GM19324 (cell line): ENCODE measurements around the gene POLA2.

Experiments used
- ATAC-seq: cut with Tn5 transposase; IDR thresholded peaks from one replicate; pipeline ENCODE4 v1.9.1; 2021; ENCODE audit warnings: mild to moderate bottlenecking, moderate library complexity; ENCODE audit not compliant: unreplicated experiment, low FRiP score

Gene POLA2

DNA sequence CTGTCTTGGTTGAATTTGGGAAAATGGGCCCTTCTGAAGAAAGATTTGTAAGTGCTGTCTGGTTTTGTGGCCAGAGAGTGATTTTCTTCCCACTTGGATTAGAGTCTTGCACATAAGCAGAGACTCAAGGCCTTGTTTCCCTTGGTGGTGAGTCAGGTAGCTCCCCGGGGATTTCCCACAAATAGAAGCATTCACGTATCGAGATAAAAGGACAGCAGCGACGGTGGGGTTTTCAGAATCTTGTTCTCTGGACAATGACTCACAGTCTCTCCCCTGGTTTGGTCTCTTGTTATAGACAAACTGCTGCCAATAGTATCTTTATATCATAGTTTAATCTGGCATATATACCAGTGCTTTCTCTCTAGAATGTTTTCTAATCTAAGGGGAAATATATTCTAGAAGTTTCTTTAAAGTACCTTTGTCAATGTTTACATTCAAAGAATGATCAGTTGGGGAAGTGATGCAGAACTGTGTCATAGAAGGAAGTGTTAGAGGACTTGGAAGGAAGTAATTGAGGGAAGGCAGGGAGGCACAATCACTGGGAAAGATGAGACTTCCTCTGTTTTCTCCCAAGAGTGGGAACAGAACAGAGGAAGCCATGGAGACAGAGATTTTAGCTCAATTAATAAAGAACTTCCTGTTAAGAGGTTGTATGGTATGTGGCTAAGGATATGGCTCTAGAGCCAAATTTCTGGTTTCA lies 18.1 kb downstream of the POLA2 start:
- ATAC-seq, result no peak

DNA sequence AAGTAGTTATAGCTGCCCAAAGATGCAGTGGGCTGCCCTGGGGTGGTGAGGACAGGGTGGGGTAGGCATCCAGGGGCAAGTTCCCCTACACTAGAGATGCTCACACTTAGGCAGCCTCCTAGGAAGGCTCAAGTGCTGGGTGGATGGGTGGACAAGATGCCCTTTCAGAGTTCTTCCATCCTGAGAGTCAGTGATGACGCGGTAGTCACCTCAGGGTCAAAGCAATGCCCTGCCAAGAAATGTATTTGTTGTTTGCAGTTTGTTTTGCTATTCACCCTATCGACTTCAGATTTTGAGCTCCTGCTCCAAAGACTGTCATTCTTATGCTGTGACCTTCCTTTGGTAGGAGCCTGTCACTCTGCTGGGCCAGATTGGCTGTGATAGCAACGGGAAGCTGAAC lies 18.9 kb downstream of the POLA2 start:
- no peak for ATAC-seq

DNA sequence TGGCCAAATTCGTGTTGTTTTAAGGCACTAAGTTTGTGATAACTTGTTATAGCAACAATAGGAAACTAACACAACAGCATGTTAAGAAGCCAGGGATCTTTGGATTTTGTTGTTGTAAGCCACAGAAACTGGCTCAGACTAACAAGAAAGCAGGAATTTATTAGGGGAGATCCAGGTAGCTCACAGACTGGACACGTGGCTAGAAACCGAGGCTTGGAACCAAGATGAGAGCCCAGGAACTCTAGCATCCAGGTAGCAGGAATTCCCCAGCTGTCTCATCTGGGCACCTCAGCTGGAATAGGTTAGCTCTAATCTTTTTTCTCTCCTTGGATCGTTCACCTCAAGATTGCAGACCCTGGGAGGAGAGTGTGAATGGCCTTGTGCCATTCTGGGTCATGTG lies 24.9 kb downstream of the POLA2 start:
- ATAC-seq, result no peak

DNA sequence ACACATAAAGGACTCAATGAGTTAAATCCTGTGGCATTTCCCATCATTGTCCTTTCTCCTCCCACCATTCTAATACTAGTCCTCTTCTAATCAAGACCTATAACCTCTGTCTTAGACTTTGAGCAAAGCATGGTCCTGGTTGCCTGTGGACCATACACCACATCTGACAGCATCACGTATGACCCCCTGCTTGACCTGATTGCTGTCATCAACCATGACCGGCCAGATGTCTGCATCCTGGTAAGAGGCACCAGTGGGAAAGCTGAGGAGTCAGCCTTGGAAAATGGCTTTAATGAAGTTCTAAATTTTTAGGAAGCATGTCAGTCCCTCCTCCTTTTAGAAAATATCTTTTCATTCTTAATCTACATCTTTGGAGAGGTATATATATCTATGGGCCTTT lies 25.8 kb downstream of the POLA2 start:
- no peak for ATAC-seq

DNA sequence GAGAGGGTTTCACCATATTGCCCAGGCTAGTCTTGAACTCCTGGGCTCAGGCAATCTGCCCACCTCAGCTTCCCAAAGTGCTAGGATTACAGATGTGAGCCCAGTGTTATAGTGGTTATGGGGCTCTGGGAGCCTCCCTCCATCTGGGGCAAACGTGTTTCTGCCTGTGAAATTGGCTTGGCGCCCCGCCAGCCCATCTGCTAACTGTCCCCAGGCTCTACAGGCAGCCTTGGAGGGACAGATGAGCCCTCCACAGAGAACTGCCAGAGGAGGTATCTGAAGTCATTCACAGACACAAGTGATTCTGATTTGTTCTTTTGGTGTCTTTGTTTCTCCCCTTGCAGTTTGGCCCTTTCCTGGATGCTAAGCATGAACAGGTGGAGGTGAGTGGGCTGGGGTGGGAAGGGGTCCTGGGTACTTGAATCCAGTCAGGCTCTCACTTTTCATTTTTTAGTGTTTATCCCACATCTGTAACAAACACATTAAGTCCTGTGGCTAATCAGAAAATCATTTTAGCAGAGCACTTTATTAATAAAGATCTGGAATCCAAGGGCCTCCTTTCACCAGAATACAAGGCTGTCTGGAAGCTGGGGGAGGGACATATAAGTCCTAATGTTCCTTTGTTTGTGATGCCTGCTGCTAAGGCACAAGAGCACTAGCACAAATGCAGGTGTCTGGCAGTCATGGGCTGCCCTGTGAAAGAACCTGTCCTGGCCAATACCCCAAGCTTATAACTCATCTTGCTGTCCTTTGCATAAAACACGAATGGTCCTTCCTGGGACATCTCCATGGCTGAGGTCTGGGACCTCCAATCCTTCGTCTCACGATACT lies 27.2 kb downstream of the POLA2 start:
- no peak for ATAC-seq

DNA sequence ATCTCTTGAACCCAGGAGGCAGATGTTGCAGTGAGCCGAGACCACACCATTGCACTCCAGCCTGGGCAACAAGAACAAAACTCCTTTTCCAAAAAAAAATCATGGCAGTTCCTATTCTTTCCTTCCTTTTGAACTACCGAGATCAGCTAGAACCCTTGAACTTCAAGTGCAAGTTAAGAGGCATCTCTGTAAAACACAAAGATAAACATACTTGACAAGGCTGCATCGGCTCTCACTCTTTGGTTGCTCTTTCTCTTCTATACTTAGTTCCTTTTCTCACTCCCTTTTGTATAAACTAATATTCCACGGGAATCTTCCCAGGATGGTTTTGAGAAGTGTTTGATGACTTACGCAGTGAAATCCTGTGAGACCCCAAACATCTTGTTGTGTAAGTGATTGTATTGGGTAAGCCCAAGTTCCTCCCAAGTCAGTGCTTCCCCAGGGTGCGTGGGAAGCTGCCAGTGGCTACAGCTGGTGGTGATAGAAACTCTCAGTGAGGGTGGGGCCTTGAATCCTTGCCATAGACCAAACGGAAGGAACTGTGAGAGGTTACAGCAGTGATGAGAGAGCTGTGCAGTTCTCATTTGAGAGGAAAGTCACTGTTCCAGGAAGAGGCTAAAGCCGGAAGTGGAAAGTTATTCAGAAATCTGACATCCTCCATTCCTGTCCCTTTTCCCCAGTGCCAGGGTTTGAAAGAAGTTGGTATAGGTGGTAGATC lies 28.8 kb downstream of the POLA2 start:
- ATAC-seq, result no peak

DNA sequence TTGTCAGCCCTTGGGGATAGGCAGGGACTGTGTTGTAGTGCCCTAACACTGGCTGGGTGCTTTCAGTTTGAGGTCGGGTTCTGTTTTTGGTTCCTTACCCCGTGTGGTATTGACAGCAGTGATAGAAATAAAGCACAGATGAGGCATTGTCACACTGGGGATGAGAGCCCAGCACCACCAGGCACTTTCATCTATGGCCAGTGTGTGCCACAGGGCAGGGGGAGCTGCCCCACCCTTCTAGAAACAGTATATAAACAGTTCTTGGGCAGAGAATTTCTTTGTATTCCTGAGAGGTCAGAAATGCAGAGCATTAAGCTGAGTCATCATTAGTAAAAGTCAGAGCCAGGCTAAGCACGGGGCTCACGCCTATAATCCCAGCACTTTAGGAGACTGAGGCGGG lies 29.9 kb downstream of the POLA2 start:
- no peak for ATAC-seq

DNA sequence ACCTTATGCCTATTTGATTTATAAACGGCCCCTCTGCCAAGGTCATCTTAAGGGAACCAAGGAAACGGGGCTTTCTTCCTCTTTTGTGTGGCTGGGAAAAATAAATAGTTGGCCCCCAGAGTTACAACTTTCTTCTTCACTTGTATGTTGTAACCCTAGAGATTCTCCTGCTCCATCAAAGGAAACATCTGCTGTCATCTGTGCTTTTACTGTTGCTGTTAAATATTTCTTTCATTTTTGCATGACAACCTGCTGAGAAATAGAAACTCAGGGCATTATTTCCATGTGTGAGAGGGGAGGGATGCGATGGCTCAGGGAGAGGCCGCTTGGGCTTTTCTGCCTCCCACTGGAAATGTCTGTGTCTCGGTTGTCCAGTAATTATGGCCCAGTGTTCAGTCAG lies 31.1 kb downstream of the POLA2 start:
- ATAC-seq, result no peak

DNA sequence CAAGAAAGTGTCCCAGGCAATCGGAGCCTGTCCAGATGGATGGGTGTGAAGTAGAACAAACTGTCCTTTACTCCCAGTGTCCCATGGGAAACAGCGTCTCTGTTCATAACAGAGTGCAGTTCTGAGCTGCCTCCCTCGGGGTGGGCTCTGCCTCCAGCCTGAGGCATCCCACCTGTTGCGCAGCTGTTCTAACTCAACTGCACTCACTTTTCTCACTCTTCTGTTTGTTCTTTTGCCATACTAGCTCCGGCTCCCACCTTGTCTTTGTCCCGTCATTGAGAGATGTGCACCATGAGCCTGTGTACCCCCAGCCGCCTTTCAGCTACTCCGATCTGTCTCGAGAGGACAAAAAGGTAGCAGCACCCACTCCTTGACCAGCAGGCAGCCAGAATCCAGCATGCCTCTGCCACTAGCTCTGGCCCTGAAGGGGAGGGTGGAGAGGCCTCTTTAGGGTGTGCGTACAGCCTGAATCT lies 32.2 kb downstream of the POLA2 start:
- no peak for ATAC-seq

DNA sequence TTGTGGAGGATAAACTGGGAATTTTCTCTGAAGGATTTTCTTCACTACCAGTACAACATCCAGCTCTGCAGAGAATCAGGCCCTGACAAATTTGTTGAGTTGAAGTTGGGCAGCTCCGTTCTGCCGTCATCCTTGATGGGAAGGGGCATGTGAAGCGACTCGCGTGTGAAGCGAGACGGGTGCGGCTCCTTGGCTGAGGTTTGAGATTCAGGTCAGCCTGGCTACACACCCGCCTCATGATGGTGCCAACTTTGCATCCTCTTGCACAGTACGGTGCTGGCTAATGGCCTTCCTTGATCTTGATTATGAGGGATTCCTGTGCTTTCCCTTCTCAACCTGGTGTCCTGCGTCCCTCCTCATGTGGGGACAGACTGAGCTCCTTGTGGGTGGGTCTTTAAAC lies 33.2 kb downstream of the POLA2 start:
- ATAC-seq, result no peak

DNA sequence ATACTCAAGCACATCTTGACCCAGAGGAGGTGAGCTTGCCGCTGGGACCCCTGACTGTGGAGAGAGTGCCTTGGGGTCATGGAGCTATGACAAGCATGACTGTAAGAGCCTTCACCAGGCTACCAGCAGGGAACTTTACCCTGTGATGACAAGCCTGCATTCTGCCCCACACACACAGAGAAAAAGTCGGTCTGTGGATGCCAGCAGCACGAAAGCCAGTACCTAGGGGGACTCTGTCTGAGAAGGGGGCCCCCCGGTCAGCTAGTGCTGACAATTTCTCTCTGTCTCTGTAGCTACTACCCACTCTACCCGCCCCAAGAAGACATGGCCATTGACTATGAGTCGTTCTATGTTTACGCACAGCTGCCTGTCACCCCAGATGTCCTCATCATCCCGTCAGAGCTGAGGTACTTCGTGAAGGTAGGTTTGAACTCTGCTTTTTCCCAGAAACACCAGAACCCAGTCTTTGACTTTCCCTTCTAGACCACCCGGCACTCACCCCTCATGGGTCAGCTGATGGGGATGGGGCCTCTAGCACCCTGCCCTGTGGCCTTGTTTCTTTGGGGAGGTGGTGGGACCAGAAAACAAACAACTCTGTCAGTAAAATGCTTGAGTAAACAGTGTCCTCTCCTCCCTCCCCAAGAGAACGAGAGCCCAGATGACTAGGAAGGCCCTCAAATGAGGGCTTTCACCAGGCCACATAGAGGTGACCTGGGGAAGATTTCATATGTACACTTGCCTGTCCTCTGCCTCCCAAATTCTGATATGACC lies 34.0 kb downstream of the POLA2 start:
- ATAC-seq, result no peak

DNA sequence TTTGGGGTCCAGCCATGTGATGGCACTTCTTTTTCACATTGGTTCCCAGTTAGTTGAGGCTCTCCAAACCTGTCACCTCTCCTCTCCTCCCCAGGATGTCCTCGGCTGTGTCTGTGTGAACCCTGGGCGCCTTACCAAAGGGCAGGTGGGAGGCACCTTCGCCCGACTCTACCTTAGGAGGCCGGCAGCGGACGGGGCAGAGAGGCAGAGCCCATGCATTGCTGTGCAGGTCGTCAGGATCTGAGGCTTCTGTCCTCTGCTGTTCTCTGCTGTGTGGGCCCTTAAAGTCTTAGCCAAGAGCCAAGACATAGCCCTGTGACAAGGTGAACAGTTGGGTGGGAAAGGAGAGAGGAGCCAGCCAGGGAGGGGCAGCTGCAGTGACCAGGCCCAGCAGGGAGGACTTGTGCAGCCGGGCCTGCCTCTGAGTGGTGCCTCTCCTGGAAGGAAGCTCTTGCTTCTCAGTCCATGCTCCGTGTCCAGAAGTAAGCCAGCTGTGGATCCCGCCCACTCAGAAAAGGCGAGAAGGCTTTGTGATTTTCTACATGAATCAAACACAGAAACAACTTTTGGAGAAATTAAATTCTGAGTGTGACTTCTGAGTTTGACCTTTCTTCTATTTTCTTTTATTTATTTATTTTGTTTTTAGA lies 35.4 kb downstream of the POLA2 start:
- ATAC-seq, result no peak

DNA sequence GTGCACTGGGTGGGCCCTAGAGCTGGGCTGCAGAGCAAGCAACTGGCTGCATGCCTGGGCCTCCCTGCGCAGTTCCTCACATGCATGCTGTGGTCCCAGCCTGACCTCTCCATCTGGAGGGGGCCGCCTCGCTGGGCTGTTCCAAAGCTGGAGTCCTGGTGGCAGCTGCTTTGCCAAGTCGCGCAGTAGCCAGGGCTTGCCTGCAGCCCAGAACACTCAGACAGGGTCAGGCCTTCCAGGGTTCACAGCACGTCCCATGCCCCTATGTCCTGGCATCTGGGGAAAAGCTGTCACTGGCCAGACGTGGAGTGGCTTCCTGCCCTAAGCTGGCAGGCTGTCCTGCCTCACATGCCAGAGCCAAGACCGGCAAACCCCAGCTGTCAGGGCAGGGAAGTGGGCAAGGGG lies 36.4 kb downstream of the POLA2 start:
- no peak for ATAC-seq

DNA sequence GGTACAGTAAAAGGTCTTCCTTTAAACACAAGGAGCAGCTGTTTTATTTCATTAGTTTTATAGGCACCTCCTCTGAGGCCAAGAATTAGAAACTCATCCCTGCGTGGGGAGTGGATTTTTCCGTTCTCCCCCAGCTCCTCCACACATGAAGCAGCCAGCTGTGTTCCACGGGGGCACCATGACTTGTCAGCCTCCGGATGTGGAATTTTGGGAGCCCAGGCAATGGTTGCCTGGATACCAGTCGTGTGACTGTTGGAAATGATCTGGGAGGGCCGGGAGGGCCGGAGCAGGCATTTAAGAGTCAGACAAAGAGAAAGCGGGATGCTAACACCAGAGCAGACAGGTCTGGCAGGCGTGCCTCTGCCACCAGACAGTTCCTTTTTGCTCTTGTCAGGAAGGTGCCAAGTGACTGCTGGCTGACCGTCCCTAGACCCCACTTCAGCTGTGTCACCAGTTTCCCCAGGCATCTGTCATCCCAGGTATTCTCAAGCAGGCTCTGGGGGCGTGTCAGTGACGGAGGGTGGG lies 37.0 kb downstream of the POLA2 start:
- ATAC-seq, result no peak

DNA sequence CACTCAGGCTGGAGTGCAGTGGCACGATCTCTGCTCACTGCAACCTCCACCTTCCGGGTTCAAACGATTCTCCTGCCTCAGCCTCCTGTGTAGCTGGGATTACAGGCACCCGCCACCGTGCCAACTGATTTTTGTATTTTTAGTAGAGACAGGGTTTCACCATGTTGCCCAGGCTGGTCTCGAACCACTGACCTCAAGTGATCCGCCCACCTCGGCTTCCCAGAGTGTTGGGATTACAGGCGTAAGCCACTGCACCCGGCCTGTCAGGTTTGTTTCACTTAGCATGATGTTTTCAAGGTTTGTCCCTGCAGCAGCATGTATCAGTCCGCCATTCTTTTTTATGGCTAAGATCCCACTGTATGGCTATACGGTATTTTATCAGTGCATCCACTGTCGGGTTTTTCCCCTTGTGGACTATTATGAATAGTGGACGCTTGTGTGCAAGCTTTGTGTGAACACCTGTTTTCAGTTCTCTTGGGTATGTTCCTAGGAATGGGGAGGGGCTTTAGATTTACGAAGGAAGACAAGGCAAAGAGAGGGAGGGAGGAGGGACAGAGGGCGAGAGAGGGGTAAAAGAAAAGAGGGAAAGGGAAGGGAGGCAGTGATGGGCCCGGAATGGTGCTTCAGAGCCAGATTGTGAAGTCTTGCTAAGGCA lies 39.0 kb downstream of the POLA2 start:
- no peak for ATAC-seq

DNA sequence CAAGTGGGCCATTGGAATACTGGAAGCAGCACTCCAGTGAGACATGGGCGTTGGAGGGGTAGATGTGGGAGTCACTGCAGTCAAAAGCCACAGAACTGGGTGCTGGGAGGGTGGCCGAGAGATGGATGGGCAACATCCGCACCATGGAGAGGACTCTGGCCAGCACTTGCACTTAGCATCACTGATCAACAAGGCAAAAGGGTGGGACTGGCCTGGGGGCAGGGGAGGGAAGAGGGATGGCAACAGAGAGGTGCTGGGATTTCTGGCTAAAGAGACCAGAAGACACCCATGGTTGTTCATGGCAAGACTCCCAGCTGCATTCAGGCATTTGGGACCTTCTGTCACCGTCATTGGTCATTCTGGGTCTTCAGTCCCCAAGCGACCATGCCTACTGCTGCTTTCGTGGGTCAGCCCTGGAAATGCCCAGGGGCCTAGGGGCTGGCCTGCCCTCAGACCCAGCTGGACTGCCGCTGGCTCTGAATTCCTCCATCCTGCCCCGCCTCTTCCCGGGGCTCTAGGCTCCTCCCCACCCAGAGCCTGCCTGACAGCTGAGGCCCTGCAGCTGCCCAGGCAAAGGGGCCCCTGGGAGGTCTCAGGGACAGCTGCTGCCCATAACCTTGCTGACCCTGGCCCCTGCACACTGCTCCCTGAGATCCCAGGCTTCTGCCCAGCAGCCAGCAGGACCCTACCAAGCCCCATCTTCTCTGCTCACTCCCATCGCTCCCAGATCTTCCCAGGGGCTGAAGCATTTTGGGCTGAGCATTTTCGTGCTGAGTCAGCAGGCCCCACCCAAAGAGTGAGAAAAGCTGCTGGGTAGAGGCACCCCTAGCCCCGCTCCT lies 39.9 kb downstream of the POLA2 start:
- ATAC-seq, result no peak

DNA sequence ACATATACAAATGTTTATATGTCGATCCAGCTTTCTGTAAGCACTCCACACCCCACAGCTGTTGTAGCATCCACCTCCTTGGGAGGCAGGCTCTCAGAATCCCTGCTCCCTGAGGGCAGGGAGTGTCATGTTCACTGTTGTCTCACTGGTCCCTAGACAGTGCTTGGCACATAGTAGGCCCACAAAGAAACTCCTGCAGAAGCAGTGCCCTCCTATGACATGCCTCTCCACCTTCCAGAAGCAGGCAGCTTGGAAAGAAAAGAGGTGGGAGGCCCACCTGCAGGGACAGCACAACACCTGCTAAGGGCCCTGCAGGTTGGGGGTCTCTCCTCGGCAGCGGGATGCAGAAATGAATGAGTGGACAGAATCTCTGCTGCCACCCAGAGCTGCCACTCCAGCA lies 41.8 kb downstream of the POLA2 start:
- ATAC-seq, result no peak

DNA sequence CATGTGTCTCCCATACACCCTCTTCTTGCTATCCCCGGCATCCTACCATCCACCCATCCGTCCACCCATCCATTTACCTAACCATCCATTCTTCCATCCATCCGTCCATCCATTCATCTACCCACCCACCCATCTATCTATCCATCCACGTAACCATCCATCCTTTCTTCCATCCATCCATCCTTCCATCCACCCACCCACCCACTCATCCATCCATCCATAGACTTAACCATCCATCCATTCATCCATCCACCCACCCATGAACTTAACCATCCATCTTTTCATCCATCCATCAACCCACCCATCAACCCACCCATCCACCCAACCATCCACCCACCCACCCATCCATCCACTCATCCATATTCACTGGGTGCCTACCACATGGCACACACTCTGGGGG lies 42.3 kb downstream of the POLA2 start:
- no peak for ATAC-seq

DNA sequence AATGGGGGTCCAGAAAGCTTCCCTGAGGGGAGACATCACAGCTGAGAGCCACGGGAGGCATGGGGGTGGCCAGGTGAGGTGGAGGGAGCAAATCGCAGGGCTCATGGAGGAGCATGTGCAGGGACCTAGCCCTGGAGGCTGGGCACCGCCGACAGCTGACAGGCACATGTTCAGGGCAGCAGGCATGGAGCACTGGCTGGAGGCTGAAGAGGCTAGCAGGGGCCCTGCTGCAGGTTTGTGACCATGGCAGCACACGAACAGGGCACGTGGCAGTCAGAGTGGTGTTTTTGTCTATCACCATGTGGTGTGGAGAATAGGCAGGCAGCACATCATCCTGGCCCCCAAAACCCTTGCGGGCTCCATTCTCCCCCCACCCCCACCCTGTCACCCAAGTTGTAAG lies 42.9 kb downstream of the POLA2 start:
- ATAC-seq, result no peak
